Measurements from ENCODE around the gene DYRK1A.

DYRK1A gene

DNA sequence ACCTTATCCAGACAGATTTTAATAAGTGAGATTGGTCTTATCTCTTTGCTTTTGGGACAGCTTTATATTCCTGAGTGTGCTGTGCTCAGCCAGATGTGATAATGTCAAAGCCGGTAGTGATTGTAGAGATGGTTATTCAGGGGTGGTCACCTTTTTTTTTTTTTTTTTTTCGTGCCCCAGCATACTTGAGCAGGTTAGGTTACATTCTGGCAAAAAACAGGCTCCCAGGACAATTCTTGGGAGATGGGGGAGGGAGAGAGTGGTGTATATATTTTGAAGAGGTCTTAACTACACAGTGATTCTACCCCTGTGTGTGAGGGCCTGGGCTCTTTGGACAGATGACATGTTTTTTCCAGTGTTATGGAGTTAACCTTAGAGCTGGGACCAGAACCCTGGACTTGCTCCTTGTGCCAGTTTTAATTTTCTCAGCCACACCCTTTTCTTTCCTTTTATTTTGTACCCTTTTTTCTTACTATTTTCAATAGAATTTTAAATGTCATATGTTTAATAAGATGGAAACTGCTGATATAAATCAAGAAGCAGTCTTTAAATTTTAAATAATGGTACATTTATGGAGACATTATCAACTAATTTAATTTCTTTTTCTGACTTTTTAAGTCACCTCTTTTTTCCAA lies 88.4 kb downstream of the DYRK1A start:
- no peaks in the 10 kb centered on the region for H3F3A ChIP-seq (ENCODE audit: low read depth)
- no peak overlapping the region for H3K9ac ChIP-seq (ENCODE audit: low read depth, low read length, poor library complexity, severe bottlenecking)
- no peak overlapping the region for H3K4me3 ChIP-seq (ENCODE audit: low read length, poor library complexity, severe bottlenecking)
- peaks cover 40% of the 10 kb centered on the region; the same call in 1 of the 2 replicates for H3K36me3 ChIP-seq (ENCODE audit: insufficient read depth, low read length)
- no peaks in the 10 kb centered on the region for H3K27me3 ChIP-seq (ENCODE audit: insufficient read depth, low read length, poor library complexity, severe bottlenecking)
- H3K9me3 ChIP-seq (ENCODE audit: insufficient read depth, low read depth, low read length), result no peaks in the 10 kb centered on the region
- peaks cover 99% of the 10 kb centered on the region for H4K20me1 ChIP-seq (ENCODE audit: insufficient read depth, low read length, poor library complexity, severe bottlenecking)
- H3K4me1 ChIP-seq (ENCODE audit: insufficient read depth, low read length, poor library complexity, severe bottlenecking), result peaks cover 12% of the 10 kb centered on the region
- H3K79me2 ChIP-seq (ENCODE audit: insufficient read depth, low read length), result peaks cover 99% of the 10 kb centered on the region
- no peaks in the 10 kb centered on the region for H3K9me2 ChIP-seq (replicated peaks; ENCODE audit: low read depth, low read length)
- H3K4me2 ChIP-seq (ENCODE audit: low read depth, low read length, poor library complexity, severe bottlenecking), result no peak overlapping the region
- no peak overlapping the region for H2AFZ ChIP-seq (ENCODE audit: low read length)
- TF ChIP-seq EZH2phosphoT487 (IDR thresholded peaks at IDR 0.05; ENCODE audit: borderline replicate concordance), result no peak
- TF ChIP-seq CTCF (conservative IDR thresholded peaks at IDR 0.05; ENCODE audit: low read length), result no peak

GRCh38 chr21:37455504-37455911 lies 88.9 kb downstream of the DYRK1A start:
- Histone ChIP-seq H3K79me2 (ENCODE audit: insufficient read depth, low read length) (peaks cover 99% of the 10 kb centered on the region), H4K20me1 (ENCODE audit: insufficient read depth, low read length, poor library complexity, severe bottlenecking) (peaks cover 99% of the 10 kb centered on the region), H3K9me2 (replicated peaks; ENCODE audit: low read depth, low read length) (no peaks in the 10 kb centered on the region), H3K4me2 (ENCODE audit: low read depth, low read length, poor library complexity, severe bottlenecking) (no peak overlapping the region), H3K9ac (ENCODE audit: low read depth, low read length, poor library complexity, severe bottlenecking) (no peak overlapping the region), H2AFZ (ENCODE audit: low read length) (no peak overlapping the region), H3K36me3 (ENCODE audit: insufficient read depth, low read length) (peaks cover 35% of the 10 kb centered on the region; the same call in 1 of the 2 replicates), H3K9me3 (ENCODE audit: insufficient read depth, low read depth, low read length) (no peaks in the 10 kb centered on the region), H3F3A (ENCODE audit: low read depth) (no peaks in the 10 kb centered on the region), H3K4me3 (ENCODE audit: low read length, poor library complexity, severe bottlenecking) (no peak overlapping the region), H3K27me3 (ENCODE audit: insufficient read depth, low read length, poor library complexity, severe bottlenecking) (no peaks in the 10 kb centered on the region), H3K4me1 (ENCODE audit: insufficient read depth, low read length, poor library complexity, severe bottlenecking) (peaks cover 6% of the 10 kb centered on the region)
- TF ChIP-seq EZH2phosphoT487 (IDR thresholded peaks at IDR 0.05; ENCODE audit: borderline replicate concordance) (no peak), CTCF (conservative IDR thresholded peaks at IDR 0.05; ENCODE audit: low read length) (no peak)

DNA sequence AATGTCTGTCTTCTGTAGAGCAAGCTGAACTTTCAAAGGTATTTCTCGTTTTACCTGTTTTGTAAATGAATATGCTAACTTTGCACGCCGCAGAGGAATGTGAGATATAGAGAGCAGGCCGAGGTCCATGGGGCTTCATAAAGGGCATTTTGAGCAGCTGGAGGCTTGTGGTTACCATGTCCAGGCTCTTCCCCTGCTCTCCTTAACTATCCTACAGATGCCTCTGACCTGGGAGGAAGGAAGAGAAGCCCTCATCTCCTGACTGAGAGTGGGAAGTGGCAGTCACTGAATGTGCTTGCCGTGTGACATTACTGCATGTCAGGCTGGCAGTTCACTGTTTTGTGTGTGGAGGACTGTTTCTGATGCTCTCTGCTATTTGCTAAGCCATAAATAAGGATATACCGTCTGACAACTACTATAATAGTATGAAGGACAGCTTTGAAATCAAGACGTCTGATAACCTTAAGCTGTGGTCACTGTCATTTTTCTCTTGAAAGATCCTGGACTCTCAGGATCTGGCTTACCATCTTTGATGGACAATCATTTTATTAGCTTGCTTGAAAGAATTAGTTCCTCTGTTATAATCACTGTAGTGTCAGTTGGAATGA lies 92.2 kb downstream of the DYRK1A start:
- H3K79me2 ChIP-seq (ENCODE audit: insufficient read depth, low read length), result peaks cover 98% of the 10 kb centered on the region
- H3K4me1 ChIP-seq (ENCODE audit: insufficient read depth, low read length, poor library complexity, severe bottlenecking), result peaks cover 15% of the 10 kb centered on the region
- no peak overlapping the region for H2AFZ ChIP-seq (ENCODE audit: low read length)
- no peak overlapping the region for H3K4me2 ChIP-seq (ENCODE audit: low read depth, low read length, poor library complexity, severe bottlenecking)
- H3K4me3 ChIP-seq (ENCODE audit: low read length, poor library complexity, severe bottlenecking), result no peak overlapping the region
- no peaks in the 10 kb centered on the region for H3K9me3 ChIP-seq (ENCODE audit: insufficient read depth, low read depth, low read length)
- peaks cover 20% of the 10 kb centered on the region; the same call in 1 of the 2 replicates for H3K36me3 ChIP-seq (ENCODE audit: insufficient read depth, low read length)
- peaks cover 99% of the 10 kb centered on the region for H4K20me1 ChIP-seq (ENCODE audit: insufficient read depth, low read length, poor library complexity, severe bottlenecking)
- no peaks in the 10 kb centered on the region for H3K9me2 ChIP-seq (replicated peaks; ENCODE audit: low read depth, low read length)
- H3K9ac ChIP-seq (ENCODE audit: low read depth, low read length, poor library complexity, severe bottlenecking), result no peak overlapping the region
- no peaks in the 10 kb centered on the region for H3K27me3 ChIP-seq (ENCODE audit: insufficient read depth, low read length, poor library complexity, severe bottlenecking)
- no peaks in the 10 kb centered on the region for H3F3A ChIP-seq (ENCODE audit: low read depth)
- TF ChIP-seq CTCF (conservative IDR thresholded peaks at IDR 0.05; ENCODE audit: low read length) (no peak), EZH2phosphoT487 (IDR thresholded peaks at IDR 0.05; ENCODE audit: borderline replicate concordance) (no peak)
